Endothelial cell of umbilical vein (primary cell): ENCODE results near the gene LRP1B.

Experiments
- CTCF ChIP-seq, 2 donors: IDR thresholded peaks; 1 replicate in 1 of 2; 2 replicates in 1 of 2; pipeline ENCODE4 v1.5.1; 2011; ENCODE audit warnings: low read length in 2 of 2, mild to moderate bottlenecking in 2 of 2, moderate library complexity in 2 of 2, control low read depth in 1 of 2, inconsistent platforms in 1 of 2, low read depth in 1 of 2; ENCODE audit not compliant: insufficient read depth in 1 of 2; ENCODE audit errors: extremely low read depth in 1 of 2
- FOS ChIP-seq: IDR thresholded peaks from 2 replicates; pipeline ENCODE4 v1.6.1; 2011; ENCODE audit warnings: mild to moderate bottlenecking, low read length, moderate library complexity, borderline replicate concordance; ENCODE audit not compliant: insufficient read depth
- GATA2 ChIP-seq: IDR thresholded peaks from 2 replicates; pipeline ENCODE4 v1.7.0; 2011; ENCODE audit warnings: low read depth, mild to moderate bottlenecking, moderate library complexity, mixed read lengths, low read length; ENCODE audit not compliant: insufficient read length, insufficient read depth
- MAX ChIP-seq: IDR thresholded peaks from 2 replicates; pipeline ENCODE4 v1.6.1; 2011; ENCODE audit not compliant: insufficient read depth, insufficient read length
- POLR2A ChIP-seq: IDR thresholded peaks from 2 replicates; pipeline ENCODE4 v1.6.1; 2012; ENCODE audit warnings: low read depth, mild to moderate bottlenecking, control low read depth, low read length
- POLR2AphosphoS5 ChIP-seq: IDR thresholded peaks from 2 replicates; pipeline ENCODE4 v1.6.1; 2012; ENCODE audit warnings: low read depth, mild to moderate bottlenecking, control low read depth, low read length, moderate library complexity; ENCODE audit not compliant: insufficient read depth

GRCh38 chr2:141331127-141331526, 799.7 kb downstream of the LRP1B start:
- no peak for TF ChIP-seq POLR2A
- TF ChIP-seq CTCF (IDR thresholded peaks at IDR 0.05; ENCODE audit: extremely low read depth in 1 of 2, insufficient read depth in 1 of 2, low read depth in 1 of 2, low read length in 2 of 2), result no peak
- peak; percentile 42 for TF ChIP-seq FOS
- no peak for TF ChIP-seq MAX
- no peak for TF ChIP-seq POLR2AphosphoS5
- no peak for TF ChIP-seq GATA2
